ENCODE measurements around the gene OR52H1. TPM values are rescaled to one million over a fixed set of nuclear protein-coding genes. Genes with fewer than 3 reads are reported as not detected.
A peak's percentile ranks its signal among the peaks of the same experiment; 100 is the strongest.

Gene OR52H1
- total and polyA plus RNA-seq, 9 of the 15 experiments (the other 6 are each of a cell fraction or from before 2014, with no cell fraction given): 0.15 TPM; not detected in 8

- TF ChIP-seq ZNF592 (IDR thresholded peaks at IDR 0.05) (no peak), HDAC2 (IDR thresholded peaks at IDR 0.05) (0 out of 2 replicates have a peak, but pooled peaks have one; percentile 32), ARHGAP35 (IDR thresholded peaks at IDR 0.05; ENCODE audit: partially characterized antibody) (no peak), MXD1 (CRISPR knock-in tag; IDR thresholded peaks at IDR 0.05; ENCODE audit: borderline replicate concordance, poor library complexity, severe bottlenecking) (no peak), RBM39 (optimal IDR thresholded peaks at IDR 0.05; ENCODE audit: low read depth, low read length) (no peak), MCM7 (IDR thresholded peaks at IDR 0.05) (no peak), PKNOX1 (IDR thresholded peaks at IDR 0.05) (no peak), REST (IDR thresholded peaks at IDR 0.05; ENCODE audit: borderline replicate concordance) (peak; percentile 56; the same call in 1 of the 2 replicates), REST (CRISPR knock-in tag; IDR thresholded peaks at IDR 0.05; ENCODE audit: low read depth) (no peak), GATA2 (CRISPR knock-in tag; IDR thresholded peaks at IDR 0.05) (0 out of 2 replicates have a peak, but pooled peaks have one; percentile 10)
- TF ChIP-seq, protein P1, sequence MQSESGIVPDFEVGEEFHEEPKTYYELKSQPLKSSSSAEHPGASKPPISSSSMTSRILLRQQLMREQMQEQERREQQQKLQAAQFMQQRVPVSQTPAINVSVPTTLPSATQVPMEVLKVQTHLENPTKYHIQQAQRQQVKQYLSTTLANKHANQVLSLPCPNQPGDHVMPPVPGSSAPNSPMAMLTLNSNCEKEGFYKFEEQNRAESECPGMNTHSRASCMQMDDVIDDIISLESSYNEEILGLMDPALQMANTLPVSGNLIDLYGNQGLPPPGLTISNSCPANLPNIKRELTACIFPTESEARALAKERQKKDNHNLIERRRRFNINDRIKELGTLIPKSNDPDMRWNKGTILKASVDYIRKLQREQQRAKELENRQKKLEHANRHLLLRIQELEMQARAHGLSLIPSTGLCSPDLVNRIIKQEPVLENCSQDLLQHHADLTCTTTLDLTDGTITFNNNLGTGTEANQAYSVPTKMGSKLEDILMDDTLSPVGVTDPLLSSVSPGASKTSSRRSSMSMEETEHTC (IDR thresholded peaks at IDR 0.05): no peak
These were observed 5.0 kb upstream of the OR52H1 start (continued) for GRCh38 chr11:5553343-5553742.
